ENCODE results near the gene HDAC9. TPM values are rescaled to one million over a fixed set of nuclear protein-coding genes. Genes with fewer than 3 reads are reported as not detected.

Gene HDAC9
- total and polyA plus RNA-seq, 2 experiments from 2014 or later = 3.7 to 9.4 TPM

DNA sequence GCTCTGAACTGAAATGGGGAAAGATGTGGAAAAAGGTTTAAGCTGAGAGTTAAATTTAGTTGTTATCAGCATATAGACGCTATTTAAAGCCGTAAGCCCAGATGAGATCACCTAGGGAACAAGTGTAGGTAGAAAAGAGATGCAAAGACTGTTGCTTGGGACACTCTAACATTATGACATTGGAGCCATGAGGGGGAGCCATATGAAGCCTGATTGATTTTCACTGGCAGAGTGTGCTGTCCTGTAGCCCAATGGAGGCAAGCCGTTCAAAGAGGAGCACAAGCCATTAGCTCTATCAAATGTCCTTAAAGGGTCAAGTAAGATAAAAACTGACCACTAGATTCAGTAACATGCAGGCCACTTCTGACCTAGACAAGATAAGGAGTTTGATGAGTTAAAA lies 398.6 kb downstream of the HDAC9 start:
- WGBS (ENCODE audit: low lambda C conversion rate, missing lambda C conversion rate) = 85% methylated on average over 3 of the region's 3 CpGs

GRCh38 chr7:18895456-18895855 lies 399.9 kb downstream of the HDAC9 start:
- Histone ChIP-seq H3K4me2 (no peak overlapping the region), H2AFZ (no peak overlapping the region), H3K27ac (no peak overlapping the region)

More for the DNA sequence above, 398.6 kb downstream of the HDAC9 start:
- Histone ChIP-seq H4K20me1 (ENCODE audit: insufficient read depth, poor library complexity, severe bottlenecking) (no peaks in the 10 kb centered on the region), H3K79me2 (no peaks in the 10 kb centered on the region), H3K4me3 (no peak overlapping the region), H3K36me3 (replicated peaks; ENCODE audit: insufficient read depth, low read depth) (no peaks in the 10 kb centered on the region), H3K4me2 (no peak overlapping the region), H3K9me2 (replicated peaks; ENCODE audit: insufficient read depth) (no peaks in the 10 kb centered on the region), H3K4me1 (ENCODE audit: insufficient read depth) (peaks cover 9% of the 10 kb centered on the region), H3K27ac (no peak overlapping the region), H2AFZ (no peak overlapping the region), H3K27me3 (no peaks in the 10 kb centered on the region), H3K9me3 (ENCODE audit: low read depth) (no peaks in the 10 kb centered on the region)
- TF ChIP-seq EZH2phosphoT487 (IDR thresholded peaks at IDR 0.05; ENCODE audit: low read depth, severe bottlenecking, unreplicated experiment) = no peak
- TF ChIP-seq CTCF (IDR thresholded peaks at IDR 0.05; ENCODE audit: poor library complexity) = no peak
- no peak for TF ChIP-seq EZH2 (IDR thresholded peaks at IDR 0.05; ENCODE audit: borderline replicate concordance)
- DNase-seq (ENCODE audit: low spot score) = no peak

DNA sequence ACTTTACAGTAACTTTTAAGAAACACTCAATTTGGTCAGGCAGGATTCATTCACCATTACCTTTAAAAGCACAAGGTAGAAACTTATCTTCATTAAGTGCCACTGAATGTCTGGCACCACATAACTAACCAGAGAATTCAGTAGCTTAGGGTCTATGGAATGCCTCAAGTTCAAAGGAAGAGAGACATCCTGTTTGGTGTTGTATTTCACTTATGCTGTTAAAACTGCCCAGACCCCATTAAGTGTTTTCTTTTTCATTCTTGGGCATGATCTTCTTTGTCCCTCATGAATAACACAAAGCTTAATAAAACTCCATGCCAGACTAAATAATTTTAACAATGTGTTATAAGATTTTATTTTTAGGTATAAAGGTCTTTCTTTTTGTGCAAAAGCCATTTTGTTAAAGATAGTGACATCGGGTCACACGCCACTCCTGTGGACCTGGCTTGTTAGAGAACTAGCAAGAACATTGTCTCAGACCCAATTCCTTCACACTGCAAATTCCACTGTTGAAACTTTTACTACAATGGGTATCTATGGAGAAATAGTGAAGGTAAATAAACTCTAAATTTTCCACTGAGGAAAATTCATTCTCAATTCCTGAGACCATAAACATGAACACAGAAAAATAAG lies 400.9 kb downstream of the HDAC9 start:
- no peaks in the 10 kb centered on the region for H4K20me1 ChIP-seq (ENCODE audit: insufficient read depth, poor library complexity, severe bottlenecking)
- H3K27ac ChIP-seq = no peak overlapping the region
- H2AFZ ChIP-seq = no peak overlapping the region
- no peak for DNase-seq (ENCODE audit: low spot score)
- no peak overlapping the region for H3K4me3 ChIP-seq
- no peaks in the 10 kb centered on the region for H3K36me3 ChIP-seq (replicated peaks; ENCODE audit: insufficient read depth, low read depth)
- peaks cover 2% of the 10 kb centered on the region for H3K4me1 ChIP-seq (ENCODE audit: insufficient read depth)
- no peaks in the 10 kb centered on the region for H3K9me3 ChIP-seq (ENCODE audit: low read depth)
- 73% methylated on average over 2 of the region's 2 CpGs for WGBS (ENCODE audit: low lambda C conversion rate, missing lambda C conversion rate)
- no peaks in the 10 kb centered on the region for H3K27me3 ChIP-seq
- no peak overlapping the region for H3K4me2 ChIP-seq
- H3K79me2 ChIP-seq = no peaks in the 10 kb centered on the region
- TF ChIP-seq EZH2phosphoT487 (IDR thresholded peaks at IDR 0.05; ENCODE audit: low read depth, severe bottlenecking, unreplicated experiment) (no peak), CTCF (IDR thresholded peaks at IDR 0.05; ENCODE audit: poor library complexity) (no peak), EZH2 (IDR thresholded peaks at IDR 0.05; ENCODE audit: borderline replicate concordance) (no peak)
- no peaks in the 10 kb centered on the region for H3K9me2 ChIP-seq (replicated peaks; ENCODE audit: insufficient read depth)

More at GRCh38 chr7:18895456-18895855, 399.9 kb downstream of the HDAC9 start:
- H4K20me1 ChIP-seq (ENCODE audit: insufficient read depth, poor library complexity, severe bottlenecking) = no peaks in the 10 kb centered on the region
- WGBS (ENCODE audit: low lambda C conversion rate, missing lambda C conversion rate) = 59% methylated on average over 3 of the region's 3 CpGs
- no peaks in the 10 kb centered on the region for H3K79me2 ChIP-seq
- peaks cover 9% of the 10 kb centered on the region for H3K4me1 ChIP-seq (ENCODE audit: insufficient read depth)
- no peaks in the 10 kb centered on the region for H3K36me3 ChIP-seq (replicated peaks; ENCODE audit: insufficient read depth, low read depth)
- TF ChIP-seq CTCF (IDR thresholded peaks at IDR 0.05; ENCODE audit: poor library complexity) (no peak), EZH2 (IDR thresholded peaks at IDR 0.05; ENCODE audit: borderline replicate concordance) (no peak), EZH2phosphoT487 (IDR thresholded peaks at IDR 0.05; ENCODE audit: low read depth, severe bottlenecking, unreplicated experiment) (no peak)
- H3K9me2 ChIP-seq (replicated peaks; ENCODE audit: insufficient read depth) = no peaks in the 10 kb centered on the region
- H3K9me3 ChIP-seq (ENCODE audit: low read depth) = no peaks in the 10 kb centered on the region
- H3K27me3 ChIP-seq = no peaks in the 10 kb centered on the region
- DNase-seq (ENCODE audit: low spot score) = no peak
- H3K4me3 ChIP-seq = no peak overlapping the region

All from hepatocyte (in vitro differentiated cells).